Fibroblast of the aortic adventitia (primary cell): ENCODE measurements around the gene ACVR1C. TPM values are rescaled to one million over a fixed set of nuclear protein-coding genes. Genes with fewer than 3 reads are reported as not detected.

ENCODE experiments used
- DNase-seq: peaks from one replicate; pipeline ENCODE4 v3.0.0-alpha.2; 2010; ENCODE audit warnings: low read depth
- H3K4me3 ChIP-seq: 2 replicates; pipeline ENCODE4 v1.5.1; 2011; ENCODE audit warnings: low read depth, mild to moderate bottlenecking, control low read depth, low read length, moderate library complexity
- CTCF ChIP-seq: IDR thresholded peaks from 2 replicates; pipeline ENCODE4 v1.5.1; 2011; ENCODE audit warnings: mild to moderate bottlenecking, low read length, control low read depth, inconsistent platforms; ENCODE audit not compliant: insufficient read depth
- total RNA-seq: library from RNA; depleted of rRNA; stranded (reverse); fragments of >200 nt; gene quantifications from 2 replicates; pipeline ENCODE4 v1.2.3, GENCODE V29; 2012; ENCODE audit warnings: low replicate concordance

The ACVR1C gene
- total RNA-seq, 1 donor = 0.63 TPM

GRCh38 chr2:157504623-157505022 is 124.0 kb downstream of the ACVR1C start:
- no peak overlapping the region for H3K4me3 ChIP-seq
- no peak for DNase-seq
- TF ChIP-seq CTCF = no peak

- DNase-seq = no peak
- no peak for TF ChIP-seq CTCF
- no peak overlapping the region for H3K4me3 ChIP-seq
These were observed 127.6 kb downstream of the ACVR1C start for GRCh38 chr2:157501026-157501425.

GRCh38 chr2:157500334-157500733 is 128.3 kb downstream of the ACVR1C start:
- no peak for TF ChIP-seq CTCF
- H3K4me3 ChIP-seq = no peak overlapping the region
- no peak for DNase-seq

GRCh38 chr2:157498483-157498882 is 130.2 kb downstream of the ACVR1C start:
- DNase-seq = no peak
- no peak overlapping the region for H3K4me3 ChIP-seq
- TF ChIP-seq CTCF = no peak

GRCh38 chr2:157497638-157498314 is 130.9 kb downstream of the ACVR1C start:
- TF ChIP-seq CTCF = peak; percentile 74
- DNase-seq = peak; percentile 38
- H3K4me3 ChIP-seq = no peak overlapping the region

GRCh38 chr2:157492189-157492773 is 136.4 kb downstream of the ACVR1C start:
- no peak overlapping the region for H3K4me3 ChIP-seq
- peak; percentile 77 for TF ChIP-seq CTCF

More at GRCh38 chr2:157492189-157492773, 136.4 kb downstream of the ACVR1C start:
- DNase-seq = peak; percentile 67
